Activated T-helper 1 cell treated with anti-CD3 and anti-CD28 coated beads, Interleukin-12 subunit alpha, Interleukin-12 subunit beta, Interleukin-2, Interleukin-4 antibody, amounts not matched to agents 30 ng/mL and 10 ng/mL and 1 ng/mL, durations not matched to agents 14 hours and 24 hours and 36 hours (primary cell): Measurements from ENCODE around the gene ATP6V0D1. TPM values are rescaled to one million over a fixed set of nuclear protein-coding genes. Genes with fewer than 3 reads are reported as not detected.
"Not testable (repeated sequence)": the region's sequence is repeated elsewhere in the genome, so short reads cannot be mapped to it uniquely, and the experiment has no call there.

Experiments used
- DNase-seq: peaks from one replicate; pipeline ENCODE4 v3.0.0; 2021; ENCODE audit warnings: low spot score
- H3K27ac Mint-ChIP-seq: one replicate; pipeline ENCODE4 v1.8.0; 2021; ENCODE audit warnings: mild to moderate bottlenecking, mixed read lengths
- H3K27me3 Mint-ChIP-seq: one replicate; pipeline ENCODE4 v1.8.0; 2022; ENCODE audit warnings: mild to moderate bottlenecking, moderate library complexity, mixed read lengths; ENCODE audit not compliant: insufficient read depth
- H3K36me3 Mint-ChIP-seq: one replicate; pipeline ENCODE4 v1.8.0; 2021; ENCODE audit warnings: low read depth, mixed read lengths
- H3K4me1 Mint-ChIP-seq: one replicate; pipeline ENCODE4 v1.8.0; 2021; ENCODE audit warnings: low read depth, mixed read lengths
- H3K4me3 Mint-ChIP-seq: one replicate; pipeline ENCODE4 v1.8.0; 2021; ENCODE audit warnings: mild to moderate bottlenecking, moderate library complexity, mixed read lengths
- H3K9me3 Mint-ChIP-seq: one replicate; pipeline ENCODE4 v1.8.0; 2021; ENCODE audit warnings: mixed read lengths
- intact Hi-C: fragments of 100-400 bp; cut with micrococcal nuclease; formaldehyde crosslinking; loops from one replicate; pipeline ENCODE4 v1.15.1; 2024
- total RNA-seq: library from RNA; stranded (reverse); gene quantifications from 2 replicates; pipeline ENCODE4 v1.2.3, GENCODE V29; 2022

Gene ATP6V0D1
- total RNA-seq, 1 donor from 2014 or later: 37.7 TPM

DNA sequence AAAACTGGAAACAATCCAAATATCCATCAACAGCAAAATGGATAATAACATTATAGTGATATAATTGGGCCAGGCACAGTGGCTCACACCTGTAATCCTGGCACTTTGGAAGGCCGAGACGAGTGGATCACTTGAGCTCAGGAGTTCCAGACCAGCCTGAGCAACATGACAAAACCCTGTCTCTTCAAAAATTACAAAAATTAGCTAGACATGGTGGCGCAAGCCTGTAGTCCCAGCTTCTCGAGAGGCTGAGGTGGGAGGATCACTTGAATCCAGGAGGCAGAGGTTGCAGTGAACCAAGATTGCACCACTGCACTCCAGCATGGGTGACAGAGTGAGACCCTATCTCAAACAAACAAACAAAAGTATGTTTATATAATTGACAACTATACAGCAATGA, 6.6 kb upstream of the ATP6V0D1 start:
- DNase-seq, intact Hi-C loops: not testable (repeated sequence)

DNA sequence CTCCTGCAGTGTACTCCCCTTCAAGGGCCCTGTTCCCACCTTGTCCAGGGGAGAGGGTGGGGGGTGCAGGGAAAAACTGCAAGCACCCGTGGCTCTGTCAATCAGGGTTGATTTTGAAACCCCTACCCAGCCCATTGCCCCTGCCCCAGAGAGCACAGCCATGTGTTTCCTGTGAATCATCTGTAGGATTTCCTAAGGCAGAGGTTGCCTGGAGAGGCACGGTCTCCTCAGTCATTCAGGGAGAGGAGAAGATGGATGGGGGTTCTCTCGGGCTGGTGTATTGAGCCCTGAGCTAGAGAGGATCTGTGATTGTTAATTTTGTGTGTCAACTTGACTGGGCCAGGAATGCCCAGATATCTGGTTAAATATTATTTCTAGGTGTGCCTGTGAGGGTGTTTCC, 5.8 kb upstream of the ATP6V0D1 start:
- no peaks in the 10 kb centered on the region for H3K9me3 Mint-ChIP-seq
- H3K4me1 Mint-ChIP-seq: peaks cover 21% of the 10 kb centered on the region
- H3K36me3 Mint-ChIP-seq: peaks cover 7% of the 10 kb centered on the region
- H3K4me3 Mint-ChIP-seq: no peak overlapping the region
- no peak for DNase-seq
- H3K27me3 Mint-ChIP-seq: no peaks in the 10 kb centered on the region
- intact Hi-C loops: no loop called here
- no peak overlapping the region for H3K27ac Mint-ChIP-seq

More for the DNA sequence above, 6.6 kb upstream of the ATP6V0D1 start:
- not testable (repeated sequence) for H3K9me3 Mint-ChIP-seq, H3K27ac Mint-ChIP-seq, H3K4me3 Mint-ChIP-seq, H3K36me3 Mint-ChIP-seq, H3K27me3 Mint-ChIP-seq
- H3K4me1 Mint-ChIP-seq: peaks cover 13% of the 10 kb centered on the region

DNA sequence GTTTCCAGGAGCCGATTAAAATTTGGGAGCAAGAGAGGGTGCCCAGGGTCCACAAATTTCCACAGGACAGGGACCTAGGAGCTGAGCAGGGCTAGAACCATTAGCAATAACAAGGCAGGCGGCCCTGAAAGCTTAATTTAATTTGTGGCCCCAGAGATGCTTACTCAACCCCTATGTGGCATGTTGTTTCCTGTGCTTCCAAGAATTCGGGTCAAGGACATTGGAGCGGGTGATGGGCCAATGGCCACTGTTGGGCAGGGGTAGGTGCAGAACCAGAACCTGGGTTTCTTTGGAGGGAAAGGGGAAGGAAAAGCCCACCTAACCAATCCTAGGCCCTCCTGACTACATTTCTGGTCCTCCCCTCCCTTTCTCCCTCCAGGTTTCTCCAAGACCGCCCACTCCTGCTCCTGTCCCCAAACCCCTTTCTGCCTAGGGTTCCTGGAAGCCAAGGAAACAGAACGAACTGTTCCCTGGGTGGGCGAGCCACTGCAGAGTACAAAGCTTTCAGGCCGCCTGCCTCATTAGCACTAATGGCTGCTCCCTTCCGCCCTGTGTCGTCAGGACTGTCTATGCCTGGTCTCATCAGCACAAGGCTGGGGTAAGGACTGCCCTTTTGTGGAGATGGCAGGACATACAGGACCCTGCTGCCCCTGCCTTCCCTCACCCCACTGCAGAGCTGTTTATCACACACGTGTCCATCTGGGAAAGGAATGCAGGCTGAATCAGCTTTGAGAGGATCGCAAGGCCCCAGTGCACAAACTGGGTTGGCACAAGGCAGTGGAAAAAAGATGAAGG, 3.0 kb upstream of the ATP6V0D1 start:
- intact Hi-C loops: no loop called here
- Mint-ChIP-seq H3K36me3 (peaks cover 6% of the 10 kb centered on the region), H3K27ac (peak overlapping the region; percentile 61), H3K9me3 (no peaks in the 10 kb centered on the region), H3K27me3 (no peaks in the 10 kb centered on the region), H3K4me1 (peaks cover 24% of the 10 kb centered on the region), H3K4me3 (peak overlapping the region; percentile 30)
- no peak for DNase-seq

DNA sequence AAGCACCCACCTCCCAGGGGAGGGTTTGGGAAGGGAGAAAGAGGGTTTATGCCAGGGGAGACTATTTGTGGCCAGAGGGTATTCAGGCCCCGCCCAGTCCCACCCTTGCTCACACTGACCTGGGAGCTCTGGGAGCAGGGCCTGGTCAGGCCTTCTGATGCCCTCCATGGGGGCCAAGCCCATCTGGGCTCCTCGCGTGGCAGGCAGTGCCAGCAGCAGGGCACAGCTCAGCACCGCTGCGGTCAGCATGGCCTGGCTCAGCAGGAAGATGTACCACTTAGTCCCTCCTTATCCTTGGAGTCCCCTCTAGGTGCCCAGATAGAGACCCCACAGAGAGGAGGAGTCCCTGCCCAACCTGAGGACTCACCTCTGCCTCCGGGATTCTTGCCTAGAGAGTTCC, 2.2 kb upstream of the ATP6V0D1 start, which contains the start of gene AGRP:
TSS of gene AGRP (minus strand) at position 398 of the 400 bp plus-strand sequence. CDS start at position 249, 149 bp downstream.
- Mint-ChIP-seq H3K9me3 (no peaks in the 10 kb centered on the region), H3K27ac (peak within 1 kb of the TSS; percentile 97), H3K4me3 (peak within 1 kb of the TSS; percentile 89), H3K36me3 (peaks cover 6% of the 10 kb centered on the region), H3K4me1 (peaks cover 22% of the 10 kb centered on the region), H3K27me3 (no peaks in the 10 kb centered on the region)
- no peak for DNase-seq
- intact Hi-C loops: no loop called here

- Mint-ChIP-seq H3K36me3 (peaks cover 6% of the 10 kb centered on the region), H3K27ac (peak overlapping the region; percentile 97), H3K9me3 (no peaks in the 10 kb centered on the region), H3K4me3 (peak overlapping the region; percentile 89), H3K4me1 (peaks cover 17% of the 10 kb centered on the region), H3K27me3 (no peaks in the 10 kb centered on the region)
- DNase-seq: no peak
- intact Hi-C loops: no loop called here
Observed at GRCh38 chr16:67482233-67482924, 1.4 kb upstream of the ATP6V0D1 start.

GRCh38 chr16:67481561-67482232, 740 bp upstream of the ATP6V0D1 start:
- H3K27me3 Mint-ChIP-seq: no peaks in the 10 kb centered on the region
- H3K36me3 Mint-ChIP-seq: peaks cover 6% of the 10 kb centered on the region
- intact Hi-C loops: loop anchor here (1.0 to 2.0 kb wide), 14 partner anchors 13 to 601 kb away; partner anchors contain the start of genes ACD, CARMIL2, CENPT and CTCF
- DNase-seq: peak; percentile 44
- peak overlapping the region; percentile 97 for H3K27ac Mint-ChIP-seq
- peaks cover 17% of the 10 kb centered on the region for H3K4me1 Mint-ChIP-seq
- peak overlapping the region; percentile 89 for H3K4me3 Mint-ChIP-seq
- H3K9me3 Mint-ChIP-seq: no peaks in the 10 kb centered on the region

GRCh38 chr16:67477960-67478554, 2.9 kb downstream of the ATP6V0D1 start:
- H3K4me1 Mint-ChIP-seq: peaks cover 17% of the 10 kb centered on the region

DNA sequence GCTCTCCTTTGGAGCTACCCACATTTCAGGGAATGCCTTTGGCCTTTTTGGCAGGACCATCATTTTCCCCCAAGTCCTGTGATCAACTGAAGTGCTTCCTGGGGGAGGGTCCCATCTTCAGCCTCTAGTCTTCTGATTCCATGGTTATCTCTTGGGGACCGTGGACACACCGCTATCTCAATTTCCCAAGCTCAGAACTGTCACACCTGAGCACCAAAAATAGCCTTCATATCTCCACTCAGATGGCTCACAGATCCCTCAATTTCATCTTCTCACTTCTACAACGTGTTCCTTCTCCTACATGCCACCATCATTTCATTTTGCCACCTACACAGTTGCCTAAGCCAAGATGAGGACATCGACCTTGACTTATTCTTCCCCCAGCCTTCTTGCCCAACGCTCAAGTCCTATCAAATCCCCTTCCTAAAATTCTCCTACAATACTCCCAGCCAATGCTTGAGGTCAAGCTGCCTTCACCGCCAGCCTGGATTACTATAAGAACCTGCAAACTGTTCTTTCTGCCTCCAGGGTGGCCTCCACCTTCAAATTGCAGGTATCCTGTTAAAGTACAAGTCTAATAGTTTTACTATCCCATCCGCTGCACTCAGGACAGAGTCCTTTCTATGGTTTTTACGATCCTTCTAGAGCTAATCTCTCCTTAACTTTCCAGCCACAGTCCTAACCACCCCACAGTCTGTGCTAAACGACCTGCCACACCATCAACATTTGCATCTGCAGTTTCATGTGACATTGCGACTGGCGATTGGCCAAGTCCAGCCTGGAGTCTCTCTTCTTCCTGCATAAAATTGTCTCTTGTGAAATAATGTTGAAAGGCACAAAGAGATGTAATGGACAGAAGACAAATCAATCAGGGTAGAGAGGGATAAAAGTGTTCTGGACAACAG, 6.2 kb downstream of the ATP6V0D1 start:
- intact Hi-C loops: no loop called here
- H3K4me1 Mint-ChIP-seq: peaks cover 12% of the 10 kb centered on the region
- H3K9me3 Mint-ChIP-seq: no peaks in the 10 kb centered on the region
- DNase-seq: no peak
- no peak overlapping the region for H3K4me3 Mint-ChIP-seq
- no peak overlapping the region for H3K27ac Mint-ChIP-seq
- H3K27me3 Mint-ChIP-seq: no peaks in the 10 kb centered on the region
- no peaks in the 10 kb centered on the region for H3K36me3 Mint-ChIP-seq

More at GRCh38 chr16:67477960-67478554, 2.9 kb downstream of the ATP6V0D1 start:
- H3K9me3 Mint-ChIP-seq: no peaks in the 10 kb centered on the region
- H3K36me3 Mint-ChIP-seq: peaks cover 5% of the 10 kb centered on the region
- H3K27me3 Mint-ChIP-seq: no peaks in the 10 kb centered on the region
- H3K4me3 Mint-ChIP-seq: peak overlapping the region; percentile 3
- intact Hi-C loops: no loop called here
- H3K27ac Mint-ChIP-seq: no peak overlapping the region
- no peak for DNase-seq

- Mint-ChIP-seq H3K27me3 (no peaks in the 10 kb centered on the region), H3K36me3 (no peaks in the 10 kb centered on the region), H3K4me3 (no peak overlapping the region), H3K27ac (no peak overlapping the region), H3K9me3 (no peaks in the 10 kb centered on the region), H3K4me1 (peaks cover 7% of the 10 kb centered on the region)
- no peak for DNase-seq
- intact Hi-C loops: no loop called here
Observed at GRCh38 chr16:67471758-67472384, 9.1 kb downstream of the ATP6V0D1 start.

DNA sequence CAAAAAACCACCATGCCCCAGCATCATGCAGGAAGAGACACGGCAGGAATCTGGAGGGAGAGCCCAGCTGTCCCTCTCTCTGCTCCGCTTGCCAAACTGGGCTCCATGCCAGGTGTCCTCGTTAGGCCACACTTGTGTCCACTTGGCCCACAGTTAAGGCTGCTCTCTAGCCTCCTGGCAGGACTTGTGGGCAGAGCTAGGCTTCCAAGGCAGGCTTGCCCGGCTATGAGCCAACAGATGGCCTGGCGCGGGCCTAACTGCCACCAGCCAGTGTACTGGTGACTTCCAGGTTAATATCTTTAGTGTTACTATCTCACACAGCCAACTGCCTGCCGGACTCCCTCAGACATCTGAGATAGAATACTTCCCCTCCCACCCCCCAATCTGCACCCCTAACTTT, 10.6 kb downstream of the ATP6V0D1 start:
- intact Hi-C loops: no loop called here
- no peak for DNase-seq
- Mint-ChIP-seq H3K27ac (no peak overlapping the region), H3K36me3 (no peaks in the 10 kb centered on the region), H3K4me3 (no peak overlapping the region), H3K27me3 (no peaks in the 10 kb centered on the region), H3K4me1 (peaks cover 7% of the 10 kb centered on the region), H3K9me3 (no peaks in the 10 kb centered on the region)

GRCh38 chr16:67468731-67469130, 12.2 kb downstream of the ATP6V0D1 start:
- intact Hi-C loops: no loop called here
- H3K9me3 Mint-ChIP-seq: no peaks in the 10 kb centered on the region

More at GRCh38 chr16:67468731-67469130, 12.2 kb downstream of the ATP6V0D1 start:
- no peak for DNase-seq
- Mint-ChIP-seq H3K27me3 (no peaks in the 10 kb centered on the region), H3K27ac (no peak overlapping the region), H3K4me1 (peaks cover 7% of the 10 kb centered on the region), H3K4me3 (no peak overlapping the region), H3K36me3 (no peaks in the 10 kb centered on the region)
